ENCODE data around the gene HADHA.
"Not testable (repeated sequence)": the region's sequence is repeated elsewhere in the genome, so short reads cannot be mapped to it uniquely, and the experiment has no call there.

Gene HADHA

DNA sequence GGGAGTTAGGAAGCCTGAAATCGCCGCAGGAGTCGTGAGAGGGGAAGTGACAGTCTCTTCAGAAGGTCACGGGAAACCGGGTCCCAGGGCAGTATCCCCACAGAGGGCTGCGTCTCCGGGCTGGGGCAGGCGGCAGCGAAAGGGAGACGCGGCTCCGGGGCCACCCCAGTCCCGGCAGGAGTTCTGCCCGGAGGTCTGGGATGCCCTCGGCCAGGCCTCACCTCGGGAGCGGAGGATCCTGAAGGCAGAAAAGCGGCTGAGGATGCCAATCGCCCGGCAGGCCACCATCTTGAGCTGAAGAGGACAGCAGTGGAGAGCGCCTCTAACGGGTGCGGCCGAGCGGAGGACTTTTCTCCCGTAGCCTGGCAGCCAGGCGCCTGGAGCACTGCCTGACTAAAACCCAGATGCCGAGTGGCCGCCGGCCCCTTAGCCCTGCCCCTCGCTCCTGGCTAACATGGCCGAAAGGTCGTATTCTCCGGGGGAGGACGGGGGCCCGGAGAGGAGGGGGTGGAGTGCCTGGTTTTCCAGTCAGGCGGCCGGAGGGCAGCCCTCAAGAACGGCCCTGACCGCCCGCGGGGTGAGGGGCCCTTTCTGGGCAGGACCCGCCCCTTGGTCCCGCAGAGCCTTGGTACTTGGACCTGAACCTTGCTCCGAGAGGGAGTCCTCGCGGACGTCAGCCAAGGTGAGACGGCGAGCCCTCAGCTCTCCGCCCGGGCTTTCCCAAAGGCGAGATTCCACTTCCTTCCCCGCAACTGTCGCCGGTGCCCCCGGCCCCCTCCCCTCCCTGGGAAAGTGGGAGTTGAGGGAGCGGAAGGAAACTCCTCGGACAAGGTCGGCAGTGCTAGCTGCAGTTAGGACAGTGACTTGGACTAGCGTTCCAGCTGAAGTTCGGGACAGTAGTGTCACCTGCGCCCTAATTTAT lies at the start of gene HADHA, which contains the start of gene HADHB:
TSS of gene HADHA (minus strand) at position 324 of the 922 bp plus-strand sequence. CDS start at position 288, 36 bp downstream.
TSS of gene HADHB (plus strand) at position 631 of the 922 bp plus-strand sequence. CDS start 9,316 bp downstream, outside the sequence.
- DNase-seq: peak; percentile 78 to 86

DNA sequence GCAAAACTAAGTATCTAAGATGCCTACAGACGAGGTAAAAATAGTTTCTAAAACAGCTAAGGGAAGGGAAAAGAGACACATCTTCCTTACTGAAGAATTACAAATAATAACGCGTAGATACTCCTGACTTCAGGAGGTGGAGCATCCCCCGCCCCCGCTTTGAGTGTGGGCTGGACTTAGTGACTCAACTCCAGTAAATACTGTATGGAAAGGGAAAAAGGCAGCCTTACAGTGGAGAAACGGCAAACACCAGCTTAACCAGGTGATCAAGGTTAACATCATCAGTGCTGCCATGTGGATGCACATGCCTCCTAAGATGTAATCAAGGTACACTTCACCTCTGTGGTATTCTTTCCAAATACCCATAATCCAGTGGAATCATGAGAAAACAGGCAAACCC lies 48.2 kb upstream of the HADHA start:
- no peak for DNase-seq

DNA sequence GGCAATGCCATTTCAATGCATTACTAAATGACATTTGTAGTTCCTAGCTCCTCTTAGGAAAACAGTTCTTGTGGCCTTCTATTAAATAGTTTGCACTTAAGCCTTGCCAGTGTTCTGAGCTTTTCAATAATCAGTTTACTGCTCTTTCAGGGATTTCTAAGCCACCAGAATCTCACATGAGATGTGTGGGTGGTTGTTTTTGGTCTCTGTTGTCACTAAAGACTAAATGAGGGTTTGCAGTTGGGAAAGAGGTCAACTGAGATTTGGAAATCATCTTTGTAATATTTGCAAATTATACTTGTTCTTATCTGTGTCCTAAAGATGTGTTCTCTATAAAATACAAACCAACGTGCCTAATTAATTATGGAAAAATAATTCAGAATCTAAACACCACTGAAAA lies 45.6 kb upstream of the HADHA start:
- no peak for DNase-seq

DNA sequence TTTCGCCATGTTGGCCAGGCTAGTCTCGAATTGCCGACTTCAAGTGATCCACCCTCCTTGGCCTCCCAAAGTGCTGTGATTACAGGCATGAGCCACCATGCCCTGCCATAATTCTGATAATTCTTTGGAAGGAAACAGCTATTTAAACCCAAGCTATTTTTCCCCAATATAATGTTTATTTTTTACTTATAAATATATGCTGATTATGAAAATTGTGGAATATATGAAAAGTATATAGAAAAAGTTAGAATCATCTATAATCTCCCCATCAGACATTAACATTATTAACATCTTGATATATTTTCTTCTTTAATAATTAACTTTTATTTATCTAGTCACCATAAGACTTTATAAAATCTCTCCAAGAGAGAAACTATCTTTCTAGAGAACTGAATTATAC lies 41.5 kb upstream of the HADHA start:
- DNase-seq: no peak

DNA sequence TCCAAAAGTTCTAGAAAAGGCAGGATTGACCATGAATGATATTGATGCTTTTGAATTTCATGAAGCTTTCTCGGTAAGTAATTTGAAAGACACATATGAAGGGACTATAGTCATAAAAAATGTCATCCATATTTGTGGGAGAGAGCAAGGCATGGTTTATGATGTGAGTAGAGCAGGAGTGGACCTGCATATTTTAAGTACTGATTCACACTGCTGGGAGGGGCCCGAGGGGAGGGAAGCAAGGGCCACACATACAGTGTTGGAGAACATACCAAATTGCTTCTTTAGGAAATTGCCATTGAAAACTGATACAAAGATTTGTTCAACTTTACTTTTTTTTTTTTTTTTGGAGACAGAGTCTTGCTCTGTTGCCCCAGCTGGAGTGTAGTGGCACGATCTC lies 39.7 kb upstream of the HADHA start:
- DNase-seq: no peak

DNA sequence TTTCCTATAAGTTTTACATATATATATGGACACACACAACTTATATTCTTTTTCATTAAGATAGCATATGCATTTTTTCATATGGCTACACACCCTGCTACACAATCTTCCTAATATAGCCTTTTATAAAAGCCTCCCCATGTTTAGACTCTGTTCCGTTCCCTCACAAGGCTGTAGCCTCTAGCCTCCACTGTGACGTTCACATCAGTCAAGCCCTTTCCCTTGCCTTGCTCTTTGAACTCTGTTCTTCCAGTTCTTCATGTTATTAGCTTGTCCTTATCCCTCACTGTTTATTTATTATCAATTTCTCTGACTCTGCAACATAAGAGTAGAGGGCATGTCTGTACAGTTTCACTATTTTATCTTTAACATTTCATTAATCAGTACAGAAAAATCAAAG lies 39.2 kb upstream of the HADHA start:
- no peak for DNase-seq

DNA sequence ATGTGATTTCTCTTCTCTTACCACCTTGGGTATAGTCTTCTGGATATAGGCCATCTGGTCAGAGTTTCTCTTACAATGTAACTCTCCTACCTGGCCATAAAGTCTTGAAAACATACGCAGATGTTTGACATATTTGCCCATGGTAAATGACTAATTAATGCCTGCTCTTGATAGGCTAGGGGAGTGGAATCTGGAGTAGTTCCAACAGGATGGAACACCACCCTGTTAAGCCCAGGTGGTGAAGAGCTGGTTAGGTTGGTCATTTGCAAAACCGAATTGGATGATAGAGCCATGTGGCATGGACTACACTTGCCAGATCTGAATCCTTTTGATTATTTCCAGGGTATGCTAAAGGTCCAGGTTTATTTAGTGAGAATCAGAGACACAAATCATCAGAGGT lies 36.8 kb upstream of the HADHA start:
- DNase-seq: no peak

DNA sequence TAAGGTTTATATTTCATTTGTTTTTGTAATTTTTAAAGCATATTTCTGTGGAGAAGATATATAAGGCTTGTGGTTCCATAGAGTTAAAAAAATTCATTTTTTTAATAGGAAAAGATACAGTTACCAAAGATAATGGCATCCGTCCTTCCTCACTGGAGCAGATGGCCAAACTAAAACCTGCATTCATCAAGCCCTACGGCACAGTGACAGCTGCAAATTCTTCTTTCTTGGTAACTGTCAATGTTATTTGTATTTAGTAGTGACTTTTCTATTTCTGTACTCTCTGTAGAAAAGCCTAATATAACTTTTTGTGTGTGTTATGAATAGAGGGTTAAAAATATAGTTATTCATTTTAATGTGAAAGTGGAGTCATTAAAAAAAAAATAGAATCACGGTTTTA lies 35.5 kb upstream of the HADHA start:
- no peak for DNase-seq

DNA sequence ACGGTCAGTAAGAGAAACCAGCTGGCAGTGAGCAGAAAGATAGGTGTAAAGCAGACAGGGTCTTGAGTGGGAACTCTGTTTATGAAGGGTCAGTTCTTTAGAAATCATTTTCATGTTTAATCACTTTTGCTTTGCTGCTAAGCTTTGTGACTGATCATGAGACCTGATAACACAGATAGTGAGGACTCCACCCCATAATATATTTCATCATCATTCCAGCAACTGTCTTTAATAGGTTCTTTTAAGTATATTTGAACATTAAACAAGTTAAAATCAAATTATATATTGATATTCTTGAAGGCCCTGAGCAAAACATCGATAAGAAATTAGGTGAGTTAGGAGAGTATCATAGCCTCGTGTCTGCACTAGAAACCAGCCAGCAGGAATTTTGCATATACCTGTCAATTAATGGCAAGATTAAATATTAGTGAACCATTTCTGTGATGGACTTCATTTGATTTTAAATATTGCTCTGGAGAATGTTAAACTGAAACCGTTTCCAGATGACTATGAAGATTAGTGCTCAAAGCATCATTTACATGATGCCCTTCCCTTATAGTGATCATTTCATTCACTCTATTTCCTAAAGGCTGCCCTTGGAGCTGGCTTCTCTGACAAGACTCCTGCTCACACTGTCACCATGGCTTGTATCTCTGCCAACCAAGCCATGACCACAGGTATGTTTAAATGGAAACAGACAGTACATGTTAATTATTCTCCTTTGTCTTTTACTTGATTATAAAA lies 32.2 kb upstream of the HADHA start:
- DNase-seq: no peak

DNA sequence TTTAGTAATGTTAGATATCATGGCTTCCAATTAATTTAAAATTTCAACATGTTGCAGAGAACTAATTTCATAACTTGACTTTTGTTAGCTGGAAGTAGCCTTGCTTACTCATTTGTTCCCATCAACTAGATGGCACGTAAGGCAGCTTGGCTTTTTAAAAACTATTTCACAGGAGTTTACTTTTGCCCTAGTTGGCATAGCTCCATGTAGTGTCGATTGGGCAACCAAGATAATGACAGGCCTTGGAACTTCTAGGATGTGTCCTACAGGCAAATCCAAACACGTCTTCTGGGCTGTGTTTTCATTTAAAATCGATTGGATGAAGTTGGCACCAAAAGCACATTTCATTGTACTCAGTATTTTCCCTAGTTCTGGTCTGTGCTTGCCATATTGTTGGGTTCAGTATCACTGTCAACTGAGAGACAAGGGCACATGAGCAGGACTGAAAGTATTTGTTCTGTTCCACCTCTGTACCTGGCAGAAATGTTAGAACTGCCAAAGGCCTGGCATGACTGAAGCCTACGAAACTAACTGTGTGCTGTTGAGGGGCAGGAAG lies 29.7 kb upstream of the HADHA start:
- no peak for DNase-seq

DNA sequence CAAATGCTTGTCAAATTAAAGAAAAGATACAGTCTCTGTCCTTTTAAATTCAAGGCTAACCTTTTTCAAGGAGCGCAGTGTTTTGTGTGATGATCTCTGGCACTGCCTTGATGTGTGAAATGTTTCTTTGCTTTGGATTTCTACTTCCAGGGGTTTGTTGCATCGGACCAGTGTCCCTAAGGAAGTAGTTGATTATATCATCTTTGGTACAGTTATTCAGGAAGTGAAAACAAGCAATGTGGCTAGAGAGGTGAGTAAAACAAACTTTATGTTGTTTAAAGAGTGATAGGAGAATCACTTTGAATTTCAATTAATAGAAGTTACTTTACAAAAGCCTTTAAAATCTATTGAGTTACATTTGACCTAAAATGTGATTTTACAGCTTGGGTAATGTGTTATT lies 29.1 kb upstream of the HADHA start:
- no peak for DNase-seq

DNA sequence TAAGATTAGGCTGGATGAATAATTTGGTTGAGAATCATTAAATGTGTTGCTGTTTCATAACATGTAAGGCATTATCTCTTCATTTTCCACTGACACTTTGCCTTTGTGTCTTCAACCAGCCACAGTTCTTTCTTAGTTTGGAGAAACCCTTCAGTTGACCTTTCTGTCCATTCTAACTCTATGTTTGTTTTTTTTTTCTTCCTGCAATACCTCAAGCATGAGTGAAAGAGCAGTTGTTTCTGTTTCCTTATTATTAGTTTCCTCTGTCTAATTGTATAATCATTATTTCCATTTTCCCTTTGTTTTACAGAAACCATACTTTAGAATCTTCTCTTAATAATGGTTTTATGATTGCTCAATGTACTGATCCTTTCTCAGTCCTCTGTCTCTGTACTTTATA lies 25.9 kb upstream of the HADHA start:
- no peak for DNase-seq

DNA sequence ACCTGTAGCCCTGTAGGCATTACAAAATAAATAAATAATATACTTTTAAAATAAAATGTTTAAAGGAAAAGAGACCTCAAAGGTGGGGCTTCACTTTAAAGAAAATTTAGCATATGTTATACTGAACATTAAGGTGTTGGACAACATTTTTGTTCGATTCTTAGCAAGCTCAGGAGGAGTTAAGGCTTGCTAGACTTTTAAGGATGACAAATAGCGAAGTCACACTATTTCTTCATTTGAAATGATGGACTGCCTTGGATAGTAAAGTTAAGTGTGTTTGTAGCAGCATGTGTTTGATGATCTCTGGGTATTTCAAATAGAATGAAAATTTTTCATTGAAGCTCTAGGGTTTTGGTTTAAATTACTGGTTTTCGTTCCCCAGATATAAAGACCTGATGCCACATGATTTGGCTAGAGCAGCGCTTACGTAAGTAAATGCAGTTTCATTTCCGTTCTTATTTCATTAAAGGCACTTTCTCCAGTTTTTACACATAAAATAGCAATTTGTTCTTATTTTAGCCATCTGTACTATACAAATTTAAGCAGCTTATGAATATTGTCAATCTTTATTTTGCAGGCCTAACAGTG lies 25.2 kb upstream of the HADHA start:
- no peak for DNase-seq

DNA sequence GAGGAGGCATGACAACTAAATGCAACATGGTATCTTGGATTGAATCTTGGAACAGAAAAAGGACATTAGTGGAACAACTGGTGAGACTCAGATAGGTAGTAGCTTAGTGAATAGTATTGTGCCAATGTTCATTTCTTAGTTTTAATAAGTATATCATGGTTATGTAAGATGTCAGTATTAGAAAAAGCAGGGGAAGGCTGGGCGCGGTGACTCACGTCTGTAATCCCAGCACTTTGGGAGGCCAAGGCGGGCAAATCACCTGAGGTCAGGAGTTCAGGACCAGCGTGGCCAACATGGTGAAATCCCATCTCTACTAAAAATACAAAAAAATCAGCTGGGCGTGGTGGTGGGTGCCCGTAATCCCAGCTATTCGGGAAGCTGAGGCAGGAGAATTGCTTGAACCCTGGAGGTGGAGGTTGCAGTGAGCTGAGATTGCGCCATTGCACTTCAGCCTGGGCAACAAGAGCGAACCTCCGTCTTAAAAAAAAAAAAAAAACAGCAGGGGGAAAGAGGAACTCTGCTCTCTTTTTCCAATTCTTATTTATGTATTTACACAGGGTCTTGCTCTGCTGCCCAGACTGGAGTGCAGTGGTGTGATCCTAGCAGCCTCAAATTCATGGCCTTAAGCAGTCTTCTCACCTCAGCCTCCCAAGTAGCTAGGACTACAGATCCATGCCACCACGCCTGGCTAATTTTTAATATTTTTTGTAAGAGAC lies 24.4 kb upstream of the HADHA start:
- not testable (repeated sequence) for DNase-seq

DNA sequence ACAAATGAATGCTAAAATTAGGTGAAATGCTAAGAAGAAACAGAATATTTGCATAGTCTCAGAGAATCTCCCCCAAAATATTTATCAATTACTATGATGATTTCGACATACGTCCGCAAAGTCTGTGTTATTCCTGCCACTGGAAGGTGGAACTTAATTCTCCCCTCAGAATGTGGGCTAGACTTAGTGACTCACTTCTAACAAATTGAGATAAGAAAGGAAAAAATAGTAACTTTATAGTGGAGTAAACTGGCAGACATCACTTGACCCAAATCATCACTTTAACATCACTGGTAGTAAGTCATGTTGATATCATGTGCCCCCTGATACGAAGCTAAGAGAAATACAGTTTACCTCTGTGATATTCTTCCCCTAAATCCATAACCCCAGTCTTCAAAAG lies 23.8 kb upstream of the HADHA start:
- no peak for DNase-seq

DNA sequence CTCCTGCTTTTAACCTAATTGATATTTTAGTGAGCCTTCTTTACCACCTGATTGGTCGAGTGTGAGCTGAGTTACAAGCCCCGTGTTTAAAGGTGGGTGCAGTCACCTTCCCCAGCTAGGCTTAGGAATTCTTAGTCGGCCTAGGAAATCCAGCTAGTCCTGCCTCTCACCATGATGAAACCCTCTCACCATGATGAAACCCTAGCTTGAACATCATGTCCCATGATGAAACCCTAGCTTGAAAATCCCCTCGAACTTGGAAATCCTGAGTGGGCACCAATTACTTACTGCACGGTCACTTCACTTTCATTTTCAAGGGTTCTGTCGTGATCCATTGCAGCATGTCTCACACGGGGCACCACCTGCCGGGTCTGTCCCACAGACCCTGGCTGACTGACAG lies 14.4 kb upstream of the HADHA start:
- DNase-seq: not testable (repeated sequence)

DNA sequence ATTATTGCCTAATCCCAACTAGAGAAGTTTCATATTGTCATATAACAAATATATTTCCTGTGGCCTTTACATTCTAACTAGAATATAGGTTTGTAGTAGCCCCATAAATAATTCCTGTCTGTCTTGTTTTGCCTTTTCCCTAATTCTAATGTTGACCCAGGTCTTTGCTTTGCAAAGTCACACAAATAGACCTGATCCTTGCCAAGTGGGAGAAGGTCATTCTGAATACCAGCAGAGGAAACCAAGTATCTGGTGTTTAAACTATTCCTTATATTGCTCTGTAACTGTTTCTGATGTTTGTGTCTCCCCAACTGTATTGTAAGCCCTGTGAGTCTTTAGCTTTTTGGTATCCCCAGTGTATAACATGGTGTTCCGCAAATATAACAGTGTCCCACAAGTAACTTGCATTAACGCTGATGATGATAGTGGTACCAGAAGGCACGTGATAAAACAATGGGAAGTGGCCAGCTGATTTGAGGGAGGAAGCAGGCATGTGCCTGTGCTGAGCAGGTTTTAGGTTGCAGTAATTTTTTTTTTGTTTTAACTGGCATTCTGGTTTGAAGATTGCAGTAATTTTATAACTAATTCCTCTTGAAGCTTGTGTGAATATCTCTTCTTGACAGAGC lies 11.4 kb upstream of the HADHA start:
- DNase-seq: no peak

DNA sequence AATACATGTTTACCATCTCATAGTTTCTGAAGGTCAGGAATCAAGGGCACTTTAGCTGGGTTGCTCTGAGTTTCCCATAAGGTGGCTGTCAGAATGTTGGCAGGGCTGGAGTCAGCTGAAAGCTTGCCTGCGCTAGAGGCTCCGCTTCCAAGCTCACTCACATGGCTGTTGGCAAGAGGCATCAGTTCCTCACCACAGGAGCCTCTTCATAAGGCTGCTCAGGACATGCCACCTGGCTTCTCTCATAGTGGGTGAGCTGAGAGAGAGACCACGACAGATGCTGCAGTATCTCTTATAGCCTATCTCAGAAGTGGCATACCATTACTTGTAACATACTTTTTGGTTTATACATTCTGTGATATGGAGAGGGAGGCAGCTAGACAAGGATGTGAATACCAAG lies 7.5 kb upstream of the HADHA start:
- DNase-seq: no peak

DNA sequence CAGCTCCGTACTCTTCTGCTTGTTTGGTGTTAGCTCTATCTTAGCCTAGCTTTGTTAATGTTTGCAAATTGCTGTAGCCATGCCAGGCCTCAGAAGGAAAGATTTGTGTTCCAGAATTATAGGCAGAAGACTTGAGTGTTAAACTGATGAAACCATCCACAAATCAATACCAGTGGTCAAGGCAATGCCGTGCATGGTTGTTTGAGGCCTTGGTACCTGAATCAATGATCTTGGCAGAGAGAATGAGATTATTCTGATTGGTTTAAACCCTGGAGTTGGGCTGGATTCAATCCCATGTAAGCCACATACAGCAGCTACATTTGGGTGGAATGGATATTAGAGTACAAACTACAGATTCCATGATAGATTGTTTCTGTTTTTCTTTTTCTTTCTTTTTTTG lies 5.2 kb upstream of the HADHA start:
- DNase-seq: no peak

DNA sequence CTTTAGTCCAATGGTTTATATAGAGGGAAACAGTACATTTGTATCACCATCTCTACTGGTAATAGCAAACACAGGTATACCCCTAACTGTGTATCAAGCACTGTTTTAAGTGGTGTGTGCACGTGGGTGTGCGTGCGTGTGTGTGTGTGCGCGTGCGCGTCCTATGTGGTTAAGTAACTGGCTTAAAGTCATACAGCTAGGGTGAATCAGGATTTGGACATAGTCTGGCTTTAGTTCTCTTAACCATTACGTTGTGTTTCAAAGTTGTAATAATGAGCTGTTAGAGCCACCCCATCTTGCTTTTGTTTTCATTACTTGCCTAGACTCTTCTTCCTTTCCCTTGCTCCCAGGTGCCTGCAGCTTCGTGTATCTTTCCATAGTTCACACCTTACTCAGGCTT lies 2.4 kb upstream of the HADHA start:
- DNase-seq: peak in 1 of 2 donors; percentile 6

DNA sequence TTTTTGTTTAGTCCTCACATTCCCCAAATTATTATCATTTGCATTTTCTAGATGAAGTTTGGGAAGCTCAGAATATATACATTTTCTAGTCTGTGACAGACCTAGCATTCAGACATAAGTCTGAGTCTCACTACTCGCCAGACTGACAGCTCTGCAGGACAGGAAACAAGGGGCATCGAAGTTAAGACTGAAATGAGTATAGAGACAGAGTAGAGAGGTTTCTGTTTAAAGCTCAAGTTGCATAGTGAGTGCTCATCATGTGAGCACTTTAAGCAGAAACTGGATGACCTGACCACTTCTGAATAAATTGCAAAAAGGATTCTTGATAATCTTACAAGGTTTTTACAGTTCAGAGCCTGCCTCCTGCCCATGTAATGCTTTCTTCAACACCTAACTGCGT lies 1.4 kb upstream of the HADHA start:
- no peak for DNase-seq

DNA sequence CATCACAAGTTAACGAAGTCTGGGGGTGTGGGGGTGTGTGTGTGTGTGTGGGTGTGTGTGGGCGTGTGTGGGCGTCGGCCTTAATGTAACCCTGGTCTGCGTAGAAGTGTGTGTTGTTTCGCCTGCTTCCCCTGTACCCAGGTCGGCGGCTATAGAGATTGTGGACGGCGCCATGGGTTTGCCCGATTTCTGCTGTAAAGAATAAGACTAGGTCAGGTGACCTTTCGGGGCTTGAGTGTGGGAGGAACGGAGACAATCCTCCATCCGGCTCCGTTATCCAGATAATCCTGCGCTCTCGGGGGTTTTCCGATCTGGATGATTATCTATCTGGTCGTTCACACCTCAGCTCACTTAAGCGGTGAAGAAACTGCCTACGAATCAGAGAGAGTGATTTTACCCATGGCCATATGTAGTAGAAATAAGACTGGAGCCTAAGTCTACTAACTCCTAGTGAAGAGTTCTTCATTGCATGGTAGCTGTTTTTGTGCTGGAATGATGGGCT lies 850 bp upstream of the HADHA start:
- peak; percentile 68 to 71 for DNase-seq

Data from activated CD4-positive, alpha-beta T cell treated with anti-CD3 and anti-CD28 coated beads for 4 hours (primary cell).